NCI-H69 (cell line): ENCODE measurements around the gene FILIP1L.

Experiments used
- DNase-seq: peaks from one replicate; lab custom pipeline; 2025; lab: John Stamatoyannopoulos, UW

Gene FILIP1L

DNA sequence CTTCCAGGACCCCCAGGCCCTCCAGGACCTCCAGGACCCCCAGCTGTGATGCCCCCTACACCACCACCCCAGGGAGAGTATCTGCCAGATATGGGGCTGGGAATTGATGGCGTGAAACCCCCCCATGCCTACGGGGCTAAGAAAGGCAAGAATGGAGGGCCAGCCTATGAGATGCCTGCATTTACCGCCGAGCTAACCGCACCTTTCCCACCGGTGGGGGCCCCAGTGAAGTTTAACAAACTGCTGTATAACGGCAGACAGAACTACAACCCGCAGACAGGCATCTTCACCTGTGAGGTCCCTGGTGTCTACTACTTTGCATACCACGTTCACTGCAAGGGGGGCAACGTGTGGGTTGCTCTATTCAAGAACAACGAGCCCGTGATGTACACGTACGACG is 318.7 kb downstream of the FILIP1L start:
- no peak for DNase-seq

DNA sequence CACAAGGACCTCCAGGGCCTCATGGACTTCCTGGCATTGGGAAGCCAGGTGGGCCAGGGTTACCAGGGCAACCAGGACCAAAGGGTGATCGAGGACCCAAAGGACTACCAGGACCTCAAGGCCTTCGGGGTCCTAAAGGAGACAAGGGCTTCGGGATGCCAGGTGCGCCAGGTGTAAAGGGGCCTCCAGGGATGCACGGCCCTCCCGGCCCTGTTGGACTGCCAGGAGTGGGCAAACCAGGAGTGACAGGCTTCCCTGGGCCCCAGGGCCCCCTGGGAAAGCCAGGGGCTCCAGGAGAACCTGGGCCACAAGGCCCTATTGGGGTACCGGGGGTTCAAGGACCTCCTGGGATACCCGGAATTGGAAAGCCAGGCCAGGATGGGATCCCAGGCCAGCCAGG is 319.8 kb downstream of the FILIP1L start:
- DNase-seq: no peak

DNA sequence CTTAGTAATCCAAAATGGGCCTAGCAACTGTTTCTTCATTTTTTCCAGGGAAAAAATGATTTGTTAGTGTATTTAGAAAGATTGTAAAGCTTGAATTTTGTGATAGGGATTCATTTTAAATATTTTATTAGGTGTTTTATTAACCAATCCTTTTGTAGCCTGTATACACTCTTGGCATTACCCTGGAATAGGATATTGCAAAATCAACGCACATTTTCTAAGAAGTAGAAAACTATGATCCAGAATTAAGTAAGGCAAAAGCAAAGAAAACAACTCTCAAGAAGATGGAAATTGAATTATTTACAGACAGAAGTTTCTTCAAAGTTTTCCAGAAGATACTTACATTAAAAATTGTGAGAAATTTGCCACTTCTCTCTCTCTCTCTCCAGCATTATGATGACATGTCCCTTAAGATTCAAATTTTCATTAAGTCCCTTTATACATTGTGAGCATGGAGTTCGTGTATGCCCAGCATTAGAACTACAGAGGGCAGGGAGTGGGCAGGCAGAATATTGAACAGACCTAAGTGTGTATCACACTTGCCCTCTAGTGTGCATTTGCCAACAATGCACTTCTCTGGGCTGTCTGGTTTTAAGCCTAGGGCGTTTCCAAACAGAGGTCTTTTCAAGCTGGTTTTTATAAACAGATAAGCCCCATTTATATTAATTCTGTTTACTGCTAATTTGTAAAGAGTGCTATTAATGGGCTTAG is 325.1 kb downstream of the FILIP1L start:
- peak; percentile 41 for DNase-seq
